ENCODE results near the gene WNT9B.
"Not testable (repeated sequence)": the region's sequence is repeated elsewhere in the genome, so short reads cannot be mapped to it uniquely, and the experiment has no call there.

Gene WNT9B

GRCh38 chr17:46903762-46904672, 52.6 kb downstream of the WNT9B start:
- in situ Hi-C loops (cut with MboI; ENCODE audit: low sequenced_read_pairs) = no loop called here

- in situ Hi-C loops (cut with MboI; ENCODE audit: low sequenced_read_pairs) = no loop called here
These were observed 56.8 kb downstream of the WNT9B start for GRCh38 chr17:46908068-46908737.

DNA sequence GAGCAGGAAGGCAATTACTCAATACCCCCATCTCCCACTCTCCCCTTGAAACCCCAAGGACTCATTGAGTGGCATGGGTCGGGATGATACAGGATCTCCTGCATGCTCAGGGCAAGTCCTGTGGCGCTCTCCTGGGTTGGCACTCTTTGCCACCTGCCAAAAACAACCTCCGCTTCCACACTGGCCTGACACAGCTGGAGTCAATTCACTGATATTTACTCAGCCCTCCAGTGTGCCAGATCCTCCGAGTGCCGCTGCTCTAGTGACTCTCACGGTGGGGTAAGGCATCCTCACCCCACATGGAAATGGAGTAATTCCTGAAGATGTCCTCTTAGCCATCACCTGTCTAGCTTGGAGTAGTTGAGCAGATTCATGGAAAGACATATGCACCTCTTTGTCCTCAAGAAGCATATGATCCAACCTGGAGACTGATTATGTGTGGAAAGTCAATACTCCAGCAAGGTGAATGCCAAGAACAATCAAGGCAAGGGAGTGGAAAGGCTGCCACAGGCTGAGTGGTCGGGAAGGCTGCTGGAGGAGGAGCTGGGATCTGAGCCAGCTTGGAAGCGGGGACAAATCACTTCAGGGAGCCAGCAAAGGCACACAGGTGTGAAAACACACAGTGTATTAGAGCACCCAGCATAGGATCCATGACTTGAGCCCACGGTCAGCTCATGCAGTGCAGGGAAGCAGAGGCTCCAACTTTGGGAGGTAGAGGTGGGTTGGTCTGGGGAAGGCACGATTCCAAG, 59.0 kb downstream of the WNT9B start:
- in situ Hi-C loops (cut with MboI; ENCODE audit: low sequenced_read_pairs) = no loop called here

DNA sequence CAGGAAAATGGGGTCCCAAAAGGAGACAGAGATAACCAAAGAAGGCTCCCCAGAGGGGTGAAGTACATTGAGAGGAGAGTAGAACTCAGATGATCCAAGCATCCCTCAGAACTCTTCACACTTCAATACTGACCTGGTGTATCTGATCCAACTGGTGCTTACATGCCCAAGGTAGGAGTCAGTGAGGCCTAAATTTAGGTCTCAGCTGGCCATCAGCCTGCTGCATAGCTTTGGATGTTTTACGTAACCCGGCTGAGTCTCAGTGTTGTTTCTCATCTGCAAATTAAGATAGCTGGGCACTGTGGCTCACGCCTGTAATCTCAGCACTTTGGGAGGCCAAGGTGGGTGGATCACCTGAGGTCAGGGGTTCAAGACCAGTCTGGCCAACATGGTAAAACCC, 59.9 kb downstream of the WNT9B start:
- in situ Hi-C loops (cut with MboI; ENCODE audit: low sequenced_read_pairs) = no loop called here

DNA sequence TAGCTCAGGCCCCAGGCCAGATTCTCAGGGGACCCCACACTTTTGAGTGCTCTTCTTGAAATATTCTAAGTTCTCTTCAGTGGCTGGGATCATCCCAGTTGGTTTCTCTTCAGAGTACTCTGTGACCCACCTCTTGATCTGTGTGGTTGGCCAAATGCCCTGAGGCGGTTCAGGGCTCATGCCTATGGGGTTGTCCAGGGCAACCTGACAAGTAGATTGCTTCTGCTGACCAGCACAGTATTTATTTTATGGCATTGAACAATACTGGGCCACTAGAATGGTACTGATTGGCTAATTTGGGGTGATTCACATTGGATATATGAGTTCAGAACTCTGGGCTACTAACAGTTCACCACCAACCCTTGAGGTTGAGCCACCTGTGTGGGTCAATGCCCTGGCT, 64.2 kb downstream of the WNT9B start:
- in situ Hi-C loops (cut with MboI; ENCODE audit: low sequenced_read_pairs) = no loop called here

GRCh38 chr17:46916211-46916610, 64.8 kb downstream of the WNT9B start:
- in situ Hi-C loops (cut with MboI; ENCODE audit: low sequenced_read_pairs) = no loop called here

DNA sequence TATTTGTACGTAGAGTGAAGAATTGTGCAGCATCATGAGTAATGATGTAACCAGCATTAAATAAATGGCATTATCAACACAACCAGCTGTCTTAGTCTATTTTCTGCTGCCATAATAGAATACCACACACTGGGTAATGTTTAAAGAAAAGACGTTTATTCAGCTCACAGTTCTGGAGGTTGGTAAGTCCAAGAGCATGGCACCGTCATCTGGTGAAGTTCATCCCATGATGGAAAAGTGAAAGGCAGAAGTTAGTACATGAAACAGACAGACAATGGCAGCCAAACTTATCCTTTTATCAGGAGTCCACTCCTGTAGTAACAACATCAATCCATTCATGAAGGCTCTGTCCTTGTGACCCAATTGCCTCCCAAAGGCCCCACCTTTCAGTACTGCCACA, 65.2 kb downstream of the WNT9B start:
- in situ Hi-C loops (cut with MboI; ENCODE audit: low sequenced_read_pairs) = no loop called here

- in situ Hi-C loops (cut with MboI; ENCODE audit: low sequenced_read_pairs) = no loop called here
These were observed 65.7 kb downstream of the WNT9B start for GRCh38 chr17:46917041-46917440.

DNA sequence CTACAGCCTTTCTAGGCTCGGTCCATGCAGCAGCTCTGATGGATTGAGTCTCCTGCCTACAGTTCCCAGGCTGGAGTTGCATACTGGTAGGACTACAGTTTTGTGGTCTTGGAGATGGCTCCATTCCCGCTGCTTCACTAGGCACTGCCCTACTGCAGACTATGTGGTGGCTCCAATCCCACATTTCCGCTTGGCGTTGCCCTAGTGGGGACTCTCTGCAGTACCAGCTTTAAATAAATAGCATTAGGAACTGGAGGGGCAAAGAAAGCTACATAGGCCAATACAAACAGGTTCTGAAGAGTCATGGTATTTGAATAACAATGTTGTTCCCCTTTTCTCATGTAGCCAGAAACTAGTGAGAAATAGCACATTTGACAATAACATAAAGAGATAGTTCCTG, 66.1 kb downstream of the WNT9B start:
- in situ Hi-C loops (cut with MboI; ENCODE audit: low sequenced_read_pairs) = no loop called here

GRCh38 chr17:46921962-46922361, 70.6 kb downstream of the WNT9B start:
- in situ Hi-C loops (cut with MboI; ENCODE audit: low sequenced_read_pairs) = not testable (repeated sequence)

GRCh38 chr17:46922487-46922803, 71.1 kb downstream of the WNT9B start:
- in situ Hi-C loops (cut with MboI; ENCODE audit: low sequenced_read_pairs) = no loop called here

- in situ Hi-C loops (cut with MboI; ENCODE audit: low sequenced_read_pairs) = no loop called here
These were observed 71.6 kb downstream of the WNT9B start, which contains the start of gene GOSR2 for GRCh38 chr17:46922804-46923635. Gene GOSR2 (plus strand): TSS chr17:46923160. CDS start chr17:46923193, 33 bp downstream.

- in situ Hi-C loops (cut with MboI; ENCODE audit: low sequenced_read_pairs) = no loop called here
These were observed 73.9 kb downstream of the WNT9B start for GRCh38 chr17:46925185-46925868.

DNA sequence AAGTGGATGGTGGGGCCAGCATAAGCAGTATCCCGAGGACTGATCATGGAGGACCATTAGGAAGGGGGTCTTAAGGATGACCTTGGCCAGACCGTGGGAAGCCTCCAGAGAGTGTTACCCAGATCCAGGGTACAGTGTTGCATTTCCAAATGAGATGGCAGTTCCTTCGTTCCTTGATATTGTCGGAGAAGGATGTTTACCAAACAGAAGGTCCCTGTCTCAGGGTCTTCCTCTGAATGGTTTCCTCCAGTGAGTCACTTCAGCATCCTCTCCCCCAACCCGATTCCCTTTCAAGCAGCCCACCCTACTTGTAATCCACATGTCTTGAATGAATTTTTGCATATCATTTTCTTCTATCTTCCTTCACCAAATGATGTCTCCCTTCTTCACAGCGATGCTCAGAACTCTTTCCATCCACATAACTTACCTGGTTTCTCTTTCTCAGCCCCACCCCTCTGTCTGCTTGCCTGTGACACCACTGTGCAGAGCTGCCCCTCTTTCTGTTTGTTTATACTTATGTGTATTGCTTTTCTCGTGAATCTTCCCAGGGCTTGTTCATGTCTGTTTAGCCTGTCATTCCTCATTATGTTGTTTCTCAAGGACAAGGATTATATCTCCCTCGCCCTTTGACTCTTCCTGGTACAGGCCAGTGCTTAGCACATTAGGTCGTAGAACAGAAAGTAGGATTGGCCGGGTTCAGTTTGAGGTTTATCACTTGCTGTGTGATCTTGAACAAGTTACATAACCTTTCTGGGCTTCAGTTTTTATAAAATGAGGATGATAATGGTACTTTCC, 77.3 kb downstream of the WNT9B start:
- in situ Hi-C loops (cut with MboI; ENCODE audit: low sequenced_read_pairs) = no loop called here

DNA sequence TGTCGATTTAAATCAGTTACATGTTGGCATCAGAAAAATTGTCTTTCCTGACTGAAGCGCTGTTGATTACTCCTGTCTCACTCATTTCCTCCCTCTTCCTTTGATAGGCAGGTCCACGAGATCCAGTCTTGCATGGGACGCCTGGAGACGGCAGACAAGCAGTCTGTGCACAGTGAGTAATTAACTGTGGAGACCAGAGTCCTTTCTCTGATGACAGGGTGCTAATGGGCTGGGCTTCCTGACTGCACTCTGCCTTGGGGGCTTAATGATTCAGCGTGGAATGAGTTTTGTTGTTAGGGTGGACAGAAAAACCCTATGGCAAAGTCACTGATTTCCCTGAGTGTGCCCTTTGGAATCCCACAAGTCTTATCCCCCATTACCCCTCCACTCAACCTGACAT, 78.0 kb downstream of the WNT9B start:
- in situ Hi-C loops (cut with MboI; ENCODE audit: low sequenced_read_pairs) = no loop called here

GRCh38 chr17:46930051-46930450, 78.7 kb downstream of the WNT9B start:
- in situ Hi-C loops (cut with MboI; ENCODE audit: low sequenced_read_pairs) = no loop called here

DNA sequence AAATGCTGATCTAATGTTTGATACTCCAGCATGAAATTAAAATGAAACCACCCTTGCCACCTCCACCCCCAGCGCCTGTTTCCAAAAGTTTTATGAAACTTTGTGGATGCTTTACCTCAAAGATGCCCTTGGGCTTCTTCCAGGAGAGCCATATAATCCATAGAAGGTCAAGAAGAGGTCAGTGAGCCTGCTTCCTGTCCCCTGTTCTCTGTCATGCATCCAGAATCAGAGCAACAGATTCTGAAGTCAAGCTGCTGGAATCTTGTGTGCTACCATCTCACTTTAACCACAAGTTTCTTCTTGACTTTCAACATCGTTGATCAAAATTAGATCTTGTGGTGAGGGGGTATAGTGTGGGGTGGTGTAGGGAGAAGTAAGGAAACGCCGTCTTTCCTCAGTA, 80.2 kb downstream of the WNT9B start:
- in situ Hi-C loops (cut with MboI; ENCODE audit: low sequenced_read_pairs) = no loop called here

DNA sequence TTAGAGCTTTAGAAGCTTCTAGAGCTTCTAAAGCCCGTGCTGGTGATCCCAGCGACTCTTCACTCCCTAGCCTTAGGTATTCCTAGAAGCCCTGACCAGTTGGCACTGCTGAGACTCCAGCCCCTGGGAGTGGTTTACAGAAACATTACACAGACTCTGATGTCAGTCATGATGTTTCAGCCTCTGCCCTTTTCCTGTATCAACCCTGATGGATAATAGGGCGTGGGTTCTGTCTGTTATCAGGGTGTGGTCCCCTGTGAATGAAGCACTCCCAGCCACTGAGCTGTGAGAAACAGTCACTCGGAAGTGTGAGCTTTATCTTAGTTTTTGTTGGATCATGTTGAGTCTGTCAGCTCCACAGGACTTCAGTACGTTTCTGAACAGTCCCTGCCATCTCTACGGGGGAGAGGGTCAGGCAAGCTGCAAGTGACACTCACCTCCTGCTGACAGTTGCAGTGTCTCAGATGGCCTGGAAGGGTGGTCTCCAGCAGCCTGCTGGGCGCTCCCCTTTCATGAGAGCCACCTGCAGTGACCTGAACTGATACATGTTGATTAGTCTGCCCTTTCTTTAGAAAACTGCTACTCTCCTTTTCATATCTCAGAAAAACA, 84.4 kb downstream of the WNT9B start:
- in situ Hi-C loops (cut with MboI; ENCODE audit: low sequenced_read_pairs) = no loop called here
